Muscle of back (tissue), 11 donors: Measurements from ENCODE around the gene KRTAP12-1. TPM values are rescaled to one million over a fixed set of nuclear protein-coding genes. Genes with fewer than 3 reads are reported as not detected.
"Not testable (repeated sequence)": the region's sequence is repeated elsewhere in the genome, so short reads cannot be mapped to it uniquely, and the experiment has no call there.

Experiments used
- DNase-seq, 3 donors: peaks; one replicate each; pipeline versions ENCODE4 v3.0.0 to v3.0.0-alpha.2; 2013
- polyA plus RNA-seq, 10 donors: library from polyadenylated mRNA; unstranded; fragments of 120-200 nt; gene quantifications; one replicate each; pipeline ENCODE4 v1.2.1, GENCODE V29; 2013; ENCODE audit not compliant: insufficient read length in 10 of 10

The KRTAP12-1 gene
- polyA plus RNA-seq, 10 donors, result not detected

DNA sequence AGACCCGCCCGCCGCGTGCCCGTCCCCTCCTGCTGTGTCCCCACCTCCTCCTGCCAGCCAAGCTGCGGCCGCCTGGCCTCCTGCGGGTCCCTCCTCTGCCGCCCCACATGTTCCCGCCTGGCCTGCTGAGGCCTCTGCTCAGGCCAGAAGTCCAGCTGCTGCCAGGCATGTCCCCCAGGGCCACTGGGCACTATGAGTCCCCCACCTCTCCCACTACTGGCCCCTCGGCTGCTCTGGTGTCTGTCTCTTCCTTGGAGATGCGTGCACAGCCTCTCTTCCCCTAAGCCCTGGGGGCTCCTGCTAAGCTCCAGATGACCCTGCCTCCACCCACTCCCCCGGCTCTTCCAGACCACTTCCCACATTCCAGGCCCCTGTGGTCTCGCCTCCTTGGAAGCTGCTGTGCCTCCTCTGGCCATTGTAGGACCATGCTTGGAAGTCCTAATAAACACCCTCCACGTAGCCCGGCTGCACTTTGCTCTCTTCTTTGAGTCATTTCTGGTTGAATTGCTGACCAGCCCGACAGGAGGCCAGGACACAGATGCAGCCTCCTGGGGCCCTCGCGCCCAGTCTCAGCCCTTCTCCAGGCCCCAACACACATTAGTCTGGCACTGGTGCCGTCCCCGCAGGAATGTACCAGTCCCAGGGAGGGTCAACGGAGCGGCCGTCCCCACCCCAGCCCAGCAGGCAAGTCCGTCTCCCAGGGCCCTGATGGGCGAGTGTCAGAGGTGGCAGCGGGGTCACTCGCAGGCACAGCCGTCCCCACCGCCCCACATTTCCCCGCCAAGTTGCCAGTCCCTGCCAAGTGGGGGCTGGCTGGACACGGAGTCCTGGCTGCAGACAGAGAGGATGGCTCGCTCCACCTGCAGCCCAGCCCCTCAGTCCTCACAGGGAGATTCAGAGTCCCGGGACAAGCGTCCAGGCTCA lies 16.1 kb upstream of the KRTAP12-1 start:
- DNase-seq, result no peak

DNA sequence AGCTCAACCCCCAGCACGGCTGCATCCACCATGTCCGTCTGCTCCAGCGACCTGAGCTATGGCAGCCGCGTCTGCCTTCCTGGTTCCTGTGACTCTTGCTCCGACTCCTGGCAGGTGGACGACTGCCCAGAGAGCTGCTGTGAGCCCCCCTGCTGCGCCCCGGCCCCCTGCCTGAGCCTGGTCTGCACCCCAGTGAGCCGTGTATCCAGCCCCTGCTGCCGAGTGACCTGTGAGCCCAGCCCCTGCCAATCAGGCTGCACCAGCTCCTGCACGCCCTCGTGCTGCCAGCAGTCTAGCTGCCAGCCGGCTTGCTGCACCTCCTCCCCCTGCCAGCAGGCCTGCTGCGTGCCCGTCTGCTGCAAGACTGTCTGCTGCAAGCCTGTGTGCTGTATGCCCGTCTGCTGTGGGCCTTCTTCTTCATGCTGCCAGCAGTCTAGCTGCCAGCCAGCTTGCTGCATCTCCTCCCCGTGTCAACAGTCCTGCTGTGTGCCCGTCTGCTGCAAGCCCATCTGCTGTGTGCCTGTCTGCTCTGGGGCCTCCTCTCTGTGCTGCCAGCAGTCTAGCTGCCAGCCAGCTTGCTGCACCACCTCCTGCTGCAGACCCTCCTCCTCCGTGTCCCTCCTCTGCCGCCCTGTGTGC lies 15.3 kb upstream of the KRTAP12-1 start, which contains the start of gene KRTAP10-12:
TSS of gene KRTAP10-12 (plus strand) at position 1 of the 639 bp plus-strand sequence. CDS start at position 31, 30 bp downstream.
- DNase-seq, result not testable (repeated sequence)

DNA sequence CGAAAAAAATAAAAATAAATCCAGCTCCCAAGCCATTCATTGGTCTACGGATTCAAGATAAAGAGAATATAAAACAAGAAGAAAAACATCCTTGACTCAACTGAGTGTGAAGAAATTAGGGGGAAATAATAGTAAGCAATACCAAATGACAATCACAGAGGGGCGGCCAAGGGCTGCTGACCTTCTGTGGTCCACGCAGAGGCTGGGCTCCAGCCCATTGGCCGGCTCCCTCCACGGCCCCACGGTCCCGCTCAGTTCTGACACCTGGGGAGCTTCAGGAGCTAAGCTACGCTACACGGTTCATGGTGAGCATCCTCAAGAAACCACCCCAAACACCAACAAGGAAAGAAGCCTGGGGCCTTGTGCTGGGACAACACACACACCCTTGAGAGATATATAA lies 14.6 kb upstream of the KRTAP12-1 start:
- DNase-seq, result no peak

DNA sequence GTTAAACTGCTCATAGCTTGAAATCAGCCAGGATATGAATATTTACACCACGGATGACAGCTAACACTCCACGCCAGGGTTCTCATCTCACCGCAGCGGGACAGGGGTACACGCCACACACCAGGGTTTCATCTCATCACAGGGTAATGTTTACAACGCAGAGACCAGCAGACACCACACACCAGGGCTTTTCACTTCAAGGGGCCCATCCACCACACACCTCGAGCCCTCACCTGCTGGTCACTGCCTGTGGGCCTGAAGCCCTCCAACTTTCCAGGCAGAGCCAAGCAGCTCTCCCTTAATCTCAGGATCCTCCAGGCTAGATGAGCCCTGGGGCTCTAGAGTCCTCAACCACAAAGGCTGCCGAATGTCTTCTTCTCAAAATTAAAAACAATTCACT lies 13.7 kb upstream of the KRTAP12-1 start:
- DNase-seq, result no peak

DNA sequence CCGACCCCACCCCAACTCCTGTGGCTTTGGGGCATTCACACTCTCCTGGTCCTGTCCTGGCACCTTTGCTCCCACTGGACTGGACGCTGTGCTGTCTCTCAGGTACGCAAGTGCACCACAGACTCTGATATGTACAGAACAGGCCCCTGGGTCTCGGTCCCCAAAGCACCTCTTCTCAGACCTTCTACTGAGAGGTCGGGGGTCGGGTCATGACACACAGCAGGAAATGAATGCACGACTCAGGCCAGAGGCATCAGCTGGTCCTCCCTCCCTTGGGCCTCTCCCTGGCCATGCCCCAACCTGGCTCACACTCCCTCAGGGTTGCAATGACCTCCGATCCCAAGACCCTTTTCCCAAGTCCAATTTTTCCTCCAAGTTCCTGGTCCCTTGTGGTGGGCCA lies 13.2 kb upstream of the KRTAP12-1 start:
- no peak for DNase-seq

DNA sequence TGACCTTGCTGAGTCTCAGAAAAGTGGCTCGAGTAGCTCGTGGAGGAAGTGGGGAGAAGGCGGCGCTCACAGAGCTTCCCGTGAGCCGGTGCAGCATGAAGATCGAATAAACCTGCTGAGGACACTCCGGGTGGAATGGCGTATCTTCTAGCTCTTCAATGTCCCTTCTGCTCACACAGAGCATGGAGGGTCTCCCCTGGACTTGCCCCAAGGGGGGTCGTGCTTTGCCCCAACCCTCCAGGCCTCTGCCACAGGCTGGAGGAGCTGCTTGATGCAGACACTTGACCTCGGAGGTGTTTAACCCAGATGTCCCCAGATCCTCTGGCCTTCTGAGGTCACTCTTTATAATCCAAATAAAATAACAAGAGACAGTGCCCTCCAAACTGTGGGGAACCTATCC lies 12.8 kb upstream of the KRTAP12-1 start:
- DNase-seq, result no peak

DNA sequence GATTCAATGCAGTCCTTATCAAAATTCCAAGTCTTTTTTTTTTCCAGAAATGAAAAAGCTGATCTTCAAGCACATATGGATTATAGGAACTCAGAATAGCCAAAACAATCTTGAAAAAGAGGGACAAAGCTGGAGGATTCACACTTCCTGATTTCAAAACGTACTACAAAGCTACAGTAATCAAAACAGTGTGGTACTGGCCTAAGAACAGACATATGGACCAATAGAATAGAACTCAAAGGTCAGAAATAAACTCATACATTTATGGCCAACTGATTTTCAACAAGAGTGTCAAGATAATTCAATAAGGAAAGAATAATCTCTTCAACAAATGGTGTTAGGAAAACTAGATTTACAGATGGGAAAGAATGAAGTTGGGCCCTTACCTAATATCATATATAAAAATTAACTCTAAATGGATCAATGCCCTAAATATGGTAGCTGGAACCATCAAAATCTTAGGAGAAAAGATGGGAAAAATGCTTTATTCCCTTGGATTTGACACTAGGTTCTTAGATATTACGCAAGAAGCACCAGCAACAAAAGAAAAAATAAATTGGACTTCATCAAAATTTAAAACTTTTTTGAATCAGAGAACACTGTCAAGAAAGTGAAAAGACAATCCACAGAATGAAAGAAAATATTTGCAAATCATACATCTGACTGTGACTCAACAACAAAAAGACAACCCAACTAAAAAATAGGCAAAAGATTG lies 11.0 kb upstream of the KRTAP12-1 start:
- DNase-seq, result no peak

DNA sequence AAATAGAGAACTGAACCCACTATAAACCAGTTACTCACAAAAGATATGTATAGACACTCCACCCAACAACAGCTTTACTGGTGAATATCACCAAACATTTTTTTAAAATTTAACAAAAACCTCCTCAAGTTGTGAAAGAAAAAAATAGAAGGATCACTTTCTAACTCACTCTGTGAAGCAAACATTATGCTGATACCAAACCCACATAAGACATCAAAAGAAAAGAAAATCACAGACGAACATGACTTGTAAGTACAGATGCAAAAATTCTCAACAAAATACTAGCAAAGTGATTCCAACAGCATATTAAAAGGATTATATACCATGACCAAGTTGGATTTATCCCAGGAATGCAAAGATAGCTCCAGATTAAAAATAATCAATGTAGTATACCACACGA lies 9.7 kb upstream of the KRTAP12-1 start:
- no peak for DNase-seq

DNA sequence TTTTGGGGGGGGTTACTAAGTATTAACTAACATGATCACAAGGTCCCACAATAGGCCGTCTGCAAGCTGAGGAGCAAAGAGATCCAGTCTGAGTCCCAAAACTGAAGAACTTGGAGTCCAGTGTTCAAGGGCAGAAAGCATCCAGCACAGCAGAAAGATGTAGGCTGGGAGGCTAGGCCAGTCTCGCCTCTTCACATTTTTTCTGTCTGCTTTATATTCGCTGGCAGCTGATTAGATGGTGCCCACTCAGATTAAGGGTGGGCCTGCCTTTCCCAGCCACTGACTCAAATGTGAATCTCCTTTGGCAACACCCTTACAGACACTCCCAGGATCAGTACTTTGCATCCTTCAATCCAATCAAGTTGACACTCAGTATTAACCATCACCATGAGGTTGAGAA lies 7.8 kb upstream of the KRTAP12-1 start:
- DNase-seq, result not testable (repeated sequence)

DNA sequence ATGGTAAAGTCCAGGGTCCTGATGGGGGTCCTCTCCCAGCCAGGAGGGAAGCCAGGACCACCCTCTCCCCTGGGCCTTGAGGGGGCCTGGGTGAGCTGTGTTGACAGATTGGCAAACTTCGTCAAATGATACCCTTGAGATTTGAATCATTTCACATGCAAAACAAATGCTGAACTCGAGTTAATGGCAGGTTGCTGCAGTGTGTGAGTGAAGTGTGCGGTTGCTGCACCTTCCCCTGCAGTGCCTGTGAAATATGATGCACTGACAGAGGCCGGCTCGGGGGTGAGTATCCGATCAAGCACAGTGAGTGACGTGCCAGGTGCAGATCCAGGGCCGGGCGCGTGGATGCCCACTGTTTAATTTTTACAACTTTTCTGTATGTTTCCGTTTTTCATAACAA lies 5.7 kb upstream of the KRTAP12-1 start:
- peak in 1 of 3 donors; percentile 11 for DNase-seq

DNA sequence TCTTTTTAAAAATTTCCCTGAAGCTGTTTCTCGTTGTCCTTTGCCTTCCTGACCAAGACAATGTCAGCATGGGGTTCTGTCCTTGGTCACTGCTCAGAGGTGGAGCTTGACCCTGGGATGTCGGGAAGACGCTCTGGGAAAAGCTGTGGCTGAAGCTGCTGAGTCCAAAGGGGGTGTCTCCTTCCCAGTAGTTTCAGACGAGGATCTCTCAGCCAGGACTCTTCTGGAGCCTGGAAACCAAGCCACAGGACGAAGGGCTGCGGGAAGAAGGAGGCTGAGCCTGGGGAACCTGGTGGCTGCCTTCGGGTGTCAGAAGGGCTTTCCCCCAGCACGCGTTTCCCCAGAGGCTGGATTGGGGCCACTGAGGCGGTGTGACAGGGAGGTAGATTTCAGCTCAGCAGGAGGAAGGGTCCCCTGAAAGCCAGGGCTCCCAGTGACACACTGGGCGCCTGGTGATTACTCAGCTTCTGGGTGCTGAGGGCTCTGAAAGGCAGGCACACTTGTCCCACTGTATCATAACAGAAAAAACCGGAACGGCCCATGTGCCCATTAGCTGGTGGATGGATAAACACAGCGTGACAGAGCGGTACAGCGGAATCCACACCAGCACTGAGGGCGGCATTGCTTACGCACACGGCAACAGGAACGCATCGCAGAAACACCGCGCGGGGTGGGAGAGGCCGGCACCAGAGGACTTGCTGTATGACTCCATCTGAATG lies 5.0 kb upstream of the KRTAP12-1 start:
- DNase-seq, result no peak

DNA sequence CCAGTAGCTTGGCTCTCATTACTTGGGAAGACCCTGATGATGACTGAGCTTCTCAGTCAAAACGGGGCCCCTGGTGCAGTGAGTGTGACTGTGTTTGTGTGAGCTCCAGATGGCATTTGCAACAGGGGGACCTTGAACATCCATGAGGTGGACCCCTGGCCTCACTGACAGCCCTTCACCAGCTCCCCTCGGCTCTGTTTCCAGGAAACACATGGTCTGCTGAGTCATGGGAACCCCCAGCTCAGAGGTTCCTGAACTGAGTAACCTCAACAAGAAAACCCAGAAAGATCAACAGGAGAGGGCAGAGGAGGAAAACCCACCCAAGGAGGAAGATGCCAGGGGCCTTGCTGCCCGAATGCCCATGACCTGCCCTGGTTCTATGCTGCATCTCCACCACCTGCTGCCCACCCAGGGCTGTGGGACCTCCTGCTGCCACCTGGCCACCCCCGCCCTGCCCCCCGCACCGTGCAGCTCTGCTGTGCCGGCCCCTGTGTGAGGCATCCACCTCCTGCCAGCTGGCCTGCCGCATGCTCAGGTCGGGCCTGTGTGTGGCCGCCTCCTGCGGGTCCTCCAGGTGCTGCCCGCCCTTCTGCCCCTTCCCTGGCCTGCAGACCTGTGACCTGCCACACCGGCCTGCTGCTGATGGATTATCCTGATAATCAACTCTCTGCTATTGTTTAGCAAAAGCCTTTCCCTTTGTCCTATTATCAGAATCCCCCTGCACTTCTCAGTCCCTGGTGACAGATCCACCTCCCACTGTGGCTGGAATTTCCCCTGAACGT lies 4.2 kb upstream of the KRTAP12-1 start:
- no peak for DNase-seq

DNA sequence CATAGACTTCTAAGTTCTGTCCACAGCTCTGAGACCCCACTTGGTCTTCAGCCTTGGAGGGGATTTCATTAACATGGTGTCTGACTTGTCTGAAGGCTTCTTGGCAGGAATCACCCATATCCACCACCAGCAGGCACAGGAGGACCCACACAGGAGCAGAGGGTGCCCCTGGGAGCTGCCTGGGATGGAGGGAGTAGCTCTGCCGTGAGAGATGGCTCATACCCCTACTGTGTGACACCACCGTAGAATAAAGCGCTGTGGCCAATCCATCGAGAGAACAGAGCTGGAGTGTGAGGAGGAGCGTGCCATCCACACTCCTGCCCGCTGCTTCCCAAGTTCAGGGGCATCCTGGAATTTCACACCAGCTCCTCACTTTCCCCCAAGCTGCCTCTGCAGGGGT lies 3.1 kb upstream of the KRTAP12-1 start:
- not testable (repeated sequence) for DNase-seq

DNA sequence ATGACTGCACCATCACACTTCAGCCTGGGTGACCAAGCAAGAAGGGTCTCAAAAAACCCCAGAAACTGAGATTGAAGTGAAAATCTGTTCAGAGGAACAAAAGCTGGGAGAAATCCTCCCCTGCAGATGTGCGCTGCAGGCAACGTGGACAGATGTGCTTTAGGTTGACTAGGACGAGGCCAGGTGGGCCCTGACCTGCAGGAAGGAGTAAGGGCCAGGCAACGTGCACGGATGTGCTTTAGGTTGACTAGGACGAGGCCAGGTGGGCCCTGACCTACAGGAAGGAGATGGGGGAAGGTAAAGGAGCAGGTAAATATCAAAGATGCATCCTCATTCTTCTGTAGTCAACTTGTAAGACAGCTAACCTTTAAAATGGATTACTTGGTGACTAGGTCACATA lies 2.5 kb upstream of the KRTAP12-1 start:
- DNase-seq, result no peak

DNA sequence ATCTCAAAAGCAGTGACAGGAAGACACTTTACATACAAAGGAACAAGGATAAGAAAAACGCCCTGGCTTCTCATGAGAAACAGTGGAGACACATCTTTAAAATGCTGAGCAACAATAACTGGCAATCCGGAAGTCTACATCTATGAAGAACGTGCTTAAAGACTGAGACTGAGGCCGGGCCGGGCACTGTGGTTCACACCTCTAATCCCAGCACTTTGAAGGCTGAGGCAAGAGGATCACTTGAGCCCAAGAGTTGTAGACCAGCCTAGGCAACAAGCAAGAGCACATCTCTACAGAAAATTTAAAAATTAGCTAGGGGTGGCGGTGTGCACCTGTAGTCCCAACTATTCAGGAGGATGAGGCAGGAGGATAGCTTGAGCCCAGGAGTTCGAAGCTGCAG lies 2.1 kb upstream of the KRTAP12-1 start:
- no peak for DNase-seq

DNA sequence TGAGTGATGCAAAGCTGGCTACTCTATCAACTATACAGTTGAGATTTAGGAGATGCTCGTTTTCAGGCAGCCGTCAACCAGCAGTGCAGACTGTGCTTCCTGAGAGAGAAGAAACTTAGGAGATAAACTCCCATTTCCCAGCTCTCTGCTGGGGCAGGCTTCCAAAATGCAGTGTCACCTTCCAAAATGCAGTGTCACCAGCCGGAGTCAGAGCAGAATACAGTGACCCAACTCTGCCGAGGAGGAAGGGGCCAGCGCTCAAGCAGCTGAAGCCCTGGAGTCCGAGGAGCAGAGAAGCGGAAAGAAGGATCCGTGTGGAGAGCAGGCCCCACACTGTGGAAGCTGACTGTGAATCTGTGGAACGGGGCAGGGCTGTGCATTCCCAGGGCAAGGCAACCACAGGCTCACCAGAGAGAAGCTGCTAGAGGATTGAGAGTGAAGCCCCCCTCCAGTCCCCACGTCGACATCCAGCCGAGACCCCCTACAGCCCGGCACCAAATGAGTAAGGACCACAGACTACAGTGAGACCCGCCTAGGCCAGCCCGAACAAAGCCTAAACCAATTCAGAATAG lies 703 bp upstream of the KRTAP12-1 start:
- no peak for DNase-seq

DNA sequence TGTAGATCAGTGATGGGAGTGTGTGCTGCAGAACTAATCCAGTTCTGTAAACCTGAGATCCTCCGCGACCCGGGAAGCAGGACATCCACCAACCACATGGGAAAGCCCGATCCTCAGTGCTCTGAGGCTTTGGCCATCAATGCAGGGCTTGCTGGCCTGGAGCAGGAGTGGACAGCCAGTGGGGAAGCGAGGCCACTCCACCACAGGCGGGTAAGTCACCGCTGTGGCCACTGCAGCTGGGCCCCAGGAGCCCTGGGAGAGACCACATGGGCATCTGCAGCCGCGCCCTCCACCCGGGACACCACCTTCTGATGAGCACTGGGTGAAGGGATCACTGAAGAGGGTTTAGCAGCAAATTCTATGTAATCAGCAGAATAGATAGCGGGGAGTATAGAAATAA lies 811 bp downstream of the KRTAP12-1 start:
- no peak for DNase-seq

DNA sequence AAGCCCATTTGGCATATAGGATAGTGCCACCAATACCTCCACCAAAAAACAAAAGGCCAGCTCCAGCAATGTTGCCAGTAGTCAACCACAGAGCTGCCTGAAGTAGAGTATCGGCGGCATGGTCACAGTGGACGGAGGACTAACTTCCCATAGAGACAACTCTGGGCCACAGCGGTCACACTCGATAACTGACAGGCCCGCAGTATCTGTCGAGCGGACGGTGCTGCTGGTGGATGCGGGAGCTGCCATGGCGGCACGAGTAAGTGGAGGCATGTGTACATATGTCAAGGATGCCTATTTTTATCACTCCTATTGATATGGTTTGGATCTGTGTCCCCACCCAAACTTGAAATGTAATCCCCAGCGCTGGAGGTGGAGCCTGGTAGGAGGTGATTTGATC lies 4.1 kb downstream of the KRTAP12-1 start:
- no peak for DNase-seq

DNA sequence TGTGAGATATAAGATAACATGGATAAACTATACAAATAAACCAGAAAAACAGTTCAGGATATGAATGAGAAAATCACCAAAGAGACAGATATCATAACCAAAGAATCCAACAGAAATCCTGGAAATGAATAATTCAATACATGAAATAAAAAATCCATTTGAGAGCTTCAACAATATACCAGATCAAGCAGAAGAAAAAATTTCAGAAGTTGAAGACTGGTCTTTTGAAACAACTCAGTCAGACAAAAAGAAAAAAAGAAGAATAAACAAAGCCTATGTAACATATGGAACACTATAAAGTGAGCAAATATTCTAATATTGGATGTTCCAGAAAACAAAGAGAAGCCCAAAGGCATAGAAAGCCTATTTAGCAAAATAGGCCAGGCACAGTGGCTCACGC lies 10.1 kb downstream of the KRTAP12-1 start:
- DNase-seq, result no peak

DNA sequence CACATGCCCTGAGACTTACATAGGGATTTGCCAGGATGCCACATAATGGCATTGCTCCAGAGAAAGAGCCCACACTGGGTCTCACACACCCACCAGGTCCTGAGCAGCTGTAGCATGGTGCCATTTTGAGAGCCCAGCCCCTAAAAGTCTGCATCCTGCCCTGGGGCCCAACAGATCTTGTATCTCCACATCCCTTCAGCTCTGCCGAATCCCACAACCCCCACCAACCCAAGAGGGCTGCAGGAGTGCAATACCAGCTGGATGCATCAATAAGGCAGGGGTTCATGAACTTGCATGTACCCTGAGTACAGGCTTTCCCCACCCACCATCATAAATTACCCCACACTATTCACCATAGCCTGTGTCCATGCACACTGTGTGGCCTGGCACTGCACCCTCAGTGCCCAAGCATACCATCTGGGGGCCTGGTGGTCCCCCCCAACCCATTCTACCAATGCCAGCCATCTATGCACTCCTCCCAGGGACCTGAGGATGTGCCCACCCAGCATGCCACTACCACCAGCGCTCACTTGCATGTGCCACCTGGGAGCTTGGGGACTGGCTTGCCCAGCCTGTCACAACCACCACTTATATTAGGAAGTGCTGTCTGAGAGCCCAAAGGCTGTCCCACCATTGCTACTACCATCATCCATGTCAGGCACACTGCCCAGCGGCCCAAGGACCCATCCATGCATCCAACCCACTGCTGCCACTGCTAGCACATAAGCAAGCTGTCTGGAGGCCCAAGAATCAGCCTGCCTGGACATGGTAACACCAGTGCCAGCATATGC lies 11.1 kb downstream of the KRTAP12-1 start:
- no peak for DNase-seq
